ENCODE measurements around the gene CHCHD6. TPM values are rescaled to one million over a fixed set of nuclear protein-coding genes. Genes with fewer than 3 reads are reported as not detected.

Gene CHCHD6
- total and polyA plus RNA-seq, 2 donors (not counting 3 experiments of a cell fraction or from before 2014, with no cell fraction given), result 8.4 to 10.1 TPM

GRCh38 chr3:126934991-126935390 is 231.0 kb downstream of the CHCHD6 start:
- dilution Hi-C loops (cut with MboI; ENCODE audit: extremely low pct_ligation_motif_present, low sequenced_read_pairs), result no loop called here
- H3K27ac ChIP-seq (ENCODE audit: insufficient read depth, low read depth, low read length), result no peak overlapping the region
- H2AFZ ChIP-seq (ENCODE audit: low read depth, low read length), result no peak overlapping the region
- intact Hi-C loops (cut with micrococcal nuclease), result no loop called here
- peaks cover 15% of the 10 kb centered on the region for H3K4me1 ChIP-seq (ENCODE audit: control insufficient read depth, extremely low read depth, insufficient read depth, low read length)
- no peak overlapping the region for H3K9ac ChIP-seq (replicated peaks; ENCODE audit: extremely low read depth, insufficient read depth, low read length)
- ChIA-PET POLR2A (no interaction called here), CTCF (interaction anchor here (0.9 to 1.1 kb wide), 3 partner anchors 10 to 183 kb away, joined by 3 to 4 read pairs (median 3); no protein-coding TSS in a partner anchor)
- no peaks in the 10 kb centered on the region for H3K9me3 ChIP-seq (replicated peaks; ENCODE audit: control insufficient read depth, insufficient read depth, low read length)
- no peaks in the 10 kb centered on the region for H3K9me1 ChIP-seq (replicated peaks; ENCODE audit: control insufficient read depth, extremely low read depth, insufficient read depth, low read length)
- no peak for FAIRE-seq
- peaks cover 2 to 13% of the 10 kb centered on the region in 2 experiments for H3K27me3 ChIP-seq (ENCODE audit: control insufficient read depth in 2 of 2, insufficient read depth in 2 of 2, low read length in 2 of 2)
- TF ChIP-seq CTCF (IDR thresholded peaks at IDR 0.05; ENCODE audit: extremely low read depth in 1 of 2, insufficient read depth in 1 of 2, low read depth in 1 of 2, low read length in 2 of 2), result no peak
- TF ChIP-seq MAX (IDR thresholded peaks at IDR 0.05; ENCODE audit: insufficient read depth, insufficient read length), result no peak
- no peak for TF ChIP-seq EZH2 (IDR thresholded peaks at IDR 0.05; ENCODE audit: borderline replicate concordance, low read depth, low read length, severe bottlenecking)
- no peak for TF ChIP-seq FOS (IDR thresholded peaks at IDR 0.05; ENCODE audit: borderline replicate concordance, insufficient read depth, low read length)
- no peak for TF ChIP-seq POLR2A (IDR thresholded peaks at IDR 0.05; ENCODE audit: low read depth, low read length)
- TF ChIP-seq MYC (IDR thresholded peaks at IDR 0.05; ENCODE audit: low read depth, low read length), result no peak
- TF ChIP-seq GATA2 (IDR thresholded peaks at IDR 0.05; ENCODE audit: insufficient read depth, insufficient read length, low read depth, low read length), result no peak
- TF ChIP-seq JUN (IDR thresholded peaks at IDR 0.05; ENCODE audit: borderline replicate concordance, insufficient read depth, insufficient read length, low read depth), result no peak
- TF ChIP-seq POLR2AphosphoS5 (IDR thresholded peaks at IDR 0.05; ENCODE audit: insufficient read depth, low read depth, low read length), result no peak
- no peaks in the 10 kb centered on the region for H3K79me2 ChIP-seq (ENCODE audit: control insufficient read depth, insufficient read depth, low read length)
- no peaks in the 10 kb centered on the region for H3K36me3 ChIP-seq (ENCODE audit: control insufficient read depth in 2 of 2, extremely low read depth in 1 of 2, insufficient read depth in 2 of 2, low read length in 2 of 2)
- no peak overlapping the region for H3K4me3 ChIP-seq (replicated peaks in 1 of 3; ENCODE audit: insufficient read depth in 1 of 3, low read depth in 1 of 3, low read length in 3 of 3)
- no TSS peak for BruUV-seq (replicated peaks)
- H4K20me1 ChIP-seq (replicated peaks; ENCODE audit: control insufficient read depth, extremely low read depth, insufficient read depth, low read length), result no peaks in the 10 kb centered on the region
- H3K4me2 ChIP-seq (ENCODE audit: insufficient read depth, low read length), result no peak overlapping the region
- DNase-seq (ENCODE audit: low read depth, low spot score), result no peak

Measured in endothelial cell of umbilical vein (primary cell).